ENCODE results near the gene STX16.

STX16 gene

DNA sequence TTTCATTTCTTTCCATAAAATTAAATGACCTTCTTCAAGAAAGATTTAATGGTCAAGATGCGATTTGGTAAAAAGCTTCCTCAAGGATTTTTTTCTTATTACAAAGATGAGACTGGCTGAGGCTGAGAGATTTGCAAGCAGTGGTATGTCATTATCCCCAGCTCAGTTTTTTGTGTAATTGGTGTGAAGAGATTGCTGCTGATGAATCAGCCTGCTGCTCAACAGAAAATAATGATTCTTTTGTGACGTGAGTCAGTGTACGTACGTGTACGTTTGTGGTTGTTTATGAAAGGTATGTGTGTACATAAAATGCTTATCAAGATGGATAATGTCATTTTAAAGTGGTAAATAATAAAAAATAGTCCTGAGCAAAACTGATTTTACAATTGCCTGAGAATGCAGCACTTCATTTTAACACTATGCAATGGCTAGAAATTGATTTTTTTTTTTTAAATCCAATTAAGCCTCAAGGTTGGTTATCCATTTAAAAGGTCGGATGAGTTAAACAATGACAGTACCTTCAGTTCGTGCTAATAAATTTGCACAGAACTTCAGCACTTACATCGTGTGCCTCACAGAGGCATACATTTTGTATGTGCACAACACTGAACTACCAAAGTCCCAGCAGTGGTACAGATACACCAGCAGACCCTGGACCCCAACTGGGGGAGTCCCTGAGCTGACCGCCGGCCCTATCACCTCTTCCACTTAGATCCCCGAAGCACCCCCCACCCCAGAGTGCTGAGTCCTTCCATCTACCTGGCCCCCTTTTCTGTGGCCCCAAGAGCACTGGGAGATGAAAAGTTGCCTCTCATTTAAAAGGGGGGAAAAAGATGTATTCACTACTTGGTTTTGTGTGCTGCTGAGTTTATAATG lies 31.8 kb downstream of the STX16 start:
- no peak for DNase-seq

DNA sequence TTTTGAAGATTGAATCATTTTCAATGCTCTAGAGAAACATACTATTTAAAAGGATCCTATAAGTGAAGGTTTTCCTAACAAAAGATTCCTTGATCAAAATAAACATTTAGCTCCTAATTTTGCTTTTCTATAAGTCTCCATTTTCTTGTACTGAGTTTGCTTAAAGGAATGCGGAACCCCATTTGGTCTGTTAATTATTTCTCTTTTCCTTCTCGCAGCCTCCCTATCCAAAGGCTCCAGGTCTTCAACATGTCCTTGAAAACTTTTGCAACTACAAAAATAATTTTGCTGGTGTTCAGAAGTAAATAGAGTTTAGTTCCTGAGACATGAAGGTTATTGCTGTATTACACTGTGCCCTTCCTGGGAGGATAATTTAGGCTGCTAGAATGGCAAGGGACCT lies 33.2 kb downstream of the STX16 start:
- DNase-seq: no peak

DNA sequence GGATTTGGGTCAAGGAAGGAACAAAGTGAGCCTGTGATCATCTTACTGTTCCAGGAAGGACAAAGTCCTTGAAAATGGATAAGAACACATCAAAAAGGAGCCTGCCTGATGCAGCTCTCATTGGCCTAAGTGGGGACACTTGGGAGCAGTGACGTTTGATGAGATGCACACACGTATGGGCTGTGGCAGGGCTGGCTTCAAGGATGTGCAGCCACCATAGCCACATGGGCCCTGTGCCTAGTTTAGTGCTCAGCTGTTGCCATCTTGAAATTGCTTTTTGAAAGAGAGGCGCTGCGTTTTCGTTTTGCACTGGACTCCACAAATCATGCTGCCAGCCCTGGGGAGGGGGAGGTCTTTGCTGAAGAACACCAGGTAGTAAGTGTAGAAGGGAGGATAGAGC lies 34.9 kb downstream of the STX16 start:
- no peak for DNase-seq

DNA sequence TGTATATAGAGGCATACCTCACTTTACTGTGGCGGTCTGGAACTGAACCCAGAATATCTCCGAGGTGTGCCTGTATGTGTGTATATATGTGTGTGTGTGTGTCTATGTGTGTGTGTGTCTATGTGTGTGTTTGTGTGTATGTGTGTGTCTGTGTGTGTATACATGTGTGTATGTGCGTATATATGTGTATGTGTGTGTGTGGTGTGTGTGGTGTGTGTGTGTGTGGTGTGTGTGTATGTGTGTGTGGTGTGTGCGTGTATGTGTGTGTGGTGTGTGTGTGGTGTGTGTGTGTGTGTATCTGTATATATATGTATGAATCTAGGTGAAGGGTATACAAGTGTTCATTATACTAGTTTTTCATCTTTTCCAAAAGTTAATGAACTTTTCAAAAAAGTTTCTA lies 37.3 kb downstream of the STX16 start:
- DNase-seq: no peak

DNA sequence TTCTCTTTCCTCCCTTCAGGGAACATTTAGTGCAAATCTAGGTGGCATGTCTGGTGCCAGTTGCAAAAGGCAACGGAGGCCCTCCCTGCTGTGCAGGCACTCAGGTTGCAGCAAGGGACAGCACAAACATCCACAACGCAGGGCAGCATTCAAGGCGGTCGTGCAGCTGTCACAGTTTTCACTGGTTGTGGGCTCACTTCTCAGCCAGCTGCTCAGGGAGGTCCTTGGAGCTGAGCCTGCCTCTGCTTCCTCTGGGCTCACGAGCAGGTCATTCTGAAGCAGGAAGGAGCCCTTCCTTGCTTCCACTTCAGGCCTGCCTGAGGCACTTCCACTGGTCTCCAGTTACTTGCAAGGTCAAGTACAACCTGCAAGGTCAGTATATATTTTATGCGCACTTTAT lies 37.8 kb downstream of the STX16 start:
- DNase-seq: no peak

DNA sequence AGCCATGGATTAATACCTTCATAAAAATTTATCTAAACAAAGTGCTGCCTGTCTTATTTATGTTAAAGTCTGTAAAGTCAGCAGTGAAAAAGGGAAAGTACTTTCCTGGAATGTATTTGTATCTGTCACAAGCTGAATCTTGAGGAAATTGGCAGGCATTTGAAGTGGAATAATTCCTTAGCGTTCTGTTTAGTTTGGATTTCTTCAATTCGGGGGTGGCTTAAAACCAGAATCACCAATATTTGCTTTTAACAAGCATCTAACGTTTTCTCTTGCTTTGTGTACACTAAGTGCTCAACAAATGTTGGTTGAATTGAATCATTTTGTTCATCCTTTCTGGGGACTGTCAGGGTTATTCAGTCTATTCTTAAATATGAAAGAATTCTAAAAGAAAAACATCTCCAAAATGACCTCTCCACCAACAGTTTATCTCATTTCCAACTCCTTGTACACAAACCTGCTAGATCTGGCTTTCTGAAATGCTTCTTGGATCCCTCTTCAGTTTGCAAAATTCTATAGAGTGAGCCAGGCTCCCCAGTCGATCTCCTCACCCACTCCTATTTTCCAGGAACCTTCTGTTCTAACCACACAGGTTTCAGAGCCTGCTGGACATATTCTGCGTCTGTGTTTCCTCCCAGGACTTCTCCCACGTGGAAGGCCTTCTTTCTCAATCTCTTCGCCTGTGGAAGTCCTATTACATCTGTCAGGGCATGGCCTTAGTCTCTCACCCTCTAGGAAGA lies 39.5 kb downstream of the STX16 start:
- no peak for DNase-seq

DNA sequence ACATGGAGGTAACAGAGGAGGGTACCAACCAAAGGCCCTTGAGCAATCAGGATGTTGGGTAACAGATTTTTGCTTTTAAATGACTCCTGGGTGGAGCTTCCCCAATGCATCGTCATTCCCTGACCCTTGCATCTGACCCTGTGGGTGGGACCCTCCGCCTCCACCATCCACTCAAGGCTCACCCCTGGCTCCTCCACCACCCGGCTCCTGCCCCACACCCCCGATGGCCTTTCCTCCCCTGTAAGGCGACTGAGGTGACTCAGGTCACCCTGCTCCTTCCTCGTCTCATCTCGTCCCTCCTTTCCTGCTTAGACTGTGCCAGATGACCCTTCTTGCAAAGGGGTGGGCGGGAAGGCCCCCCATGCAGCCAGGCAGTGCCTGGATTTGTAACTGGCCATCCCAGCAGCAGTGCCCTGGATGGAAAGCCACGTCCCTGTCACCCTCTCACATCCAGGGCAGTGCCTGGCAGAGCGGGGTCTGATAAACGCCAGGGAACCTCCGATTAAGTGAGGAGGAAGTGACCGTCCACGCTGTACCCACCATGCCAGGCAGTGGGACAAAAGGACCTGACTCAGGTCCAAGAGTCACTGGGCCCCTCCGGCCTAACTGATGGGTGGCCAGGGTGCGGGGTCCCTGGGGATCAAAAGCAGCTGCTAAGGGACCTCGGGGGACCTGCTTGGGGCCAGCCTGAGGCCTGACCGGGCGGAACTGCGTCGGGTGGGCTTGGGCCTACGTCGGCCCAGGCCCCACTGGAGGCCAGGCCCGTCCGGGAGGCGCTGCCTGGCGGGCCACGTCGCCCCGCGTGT lies 40.9 kb downstream of the STX16 start:
- DNase-seq: no peak

DNA sequence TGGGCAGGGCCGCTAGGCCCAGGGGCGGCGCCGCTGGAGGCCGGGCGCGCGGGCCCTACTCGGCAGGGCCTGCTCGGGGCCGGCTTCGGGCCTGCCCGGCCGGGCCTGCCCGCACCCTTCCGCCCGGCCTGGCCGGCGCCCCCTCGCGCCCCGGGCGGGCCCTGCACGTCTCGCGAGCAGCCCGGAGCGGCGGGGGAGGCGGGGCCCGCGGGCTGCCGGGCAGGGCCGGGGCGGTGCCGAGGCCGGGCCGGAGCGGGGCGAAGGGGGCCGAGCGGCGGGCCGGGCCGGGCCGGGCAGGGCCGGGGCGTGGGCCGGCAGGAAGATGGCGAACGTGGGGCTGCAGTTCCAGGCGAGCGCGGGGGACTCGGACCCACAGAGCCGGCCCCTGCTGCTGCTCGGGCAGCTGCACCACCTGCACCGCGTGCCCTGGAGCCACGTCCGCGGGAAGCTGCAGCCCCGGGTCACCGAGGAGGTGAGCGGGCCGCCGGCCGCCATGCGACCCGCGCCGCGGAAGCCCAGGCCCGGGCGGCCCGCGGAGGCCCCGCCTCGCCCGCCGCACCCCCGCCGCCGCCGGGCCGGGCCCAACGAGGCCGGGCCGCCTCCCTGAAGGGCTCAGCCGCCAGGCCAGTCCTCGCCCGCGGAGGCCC lies 41.6 kb downstream of the STX16 start, which contains the start of gene NPEPL1:
Gene NPEPL1, plus strand, starts transcription at position 222 of the 647 bp plus-strand sequence. Its CDS starts 101 bp downstream, at position 323.
- DNase-seq: no peak

DNA sequence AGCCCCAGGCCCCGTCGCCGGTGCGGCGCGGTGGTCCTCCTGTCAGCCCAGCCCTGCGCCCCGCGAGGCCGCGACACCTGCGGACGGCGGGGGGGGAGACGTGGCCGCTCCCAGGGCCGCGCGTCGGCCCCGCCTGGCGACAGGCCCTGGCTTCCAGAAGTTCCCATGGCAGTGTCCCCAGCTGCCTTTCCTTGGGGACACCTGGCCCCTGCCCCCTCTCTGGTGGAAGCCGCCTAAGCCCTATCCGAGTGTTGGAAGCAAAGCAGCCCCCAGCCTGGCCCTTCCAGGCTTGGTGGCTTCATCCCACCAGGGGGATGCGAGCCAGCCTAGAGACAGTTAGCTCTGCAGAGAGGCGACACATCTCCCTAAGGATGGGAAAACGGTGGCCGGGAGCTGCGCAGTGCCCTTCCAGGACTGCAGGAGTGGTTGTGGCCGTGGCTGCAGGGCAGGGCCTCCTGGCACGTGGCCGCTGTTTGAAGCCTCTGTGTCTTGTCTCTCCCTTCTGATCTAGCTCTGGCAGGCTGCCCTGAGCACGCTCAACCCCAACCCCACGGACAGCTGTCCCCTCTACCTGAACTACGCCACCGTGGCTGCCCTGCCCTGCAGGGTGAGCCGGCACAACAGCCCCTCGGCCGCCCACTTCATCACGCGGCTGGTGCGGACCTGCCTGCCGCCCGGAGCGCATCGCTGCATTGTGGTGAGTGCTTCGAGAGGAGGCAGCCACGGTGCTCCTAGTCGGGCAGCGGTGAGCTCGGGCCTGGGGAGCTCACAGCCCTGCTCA lies 42.3 kb downstream of the STX16 start:
- no peak for DNase-seq

DNA sequence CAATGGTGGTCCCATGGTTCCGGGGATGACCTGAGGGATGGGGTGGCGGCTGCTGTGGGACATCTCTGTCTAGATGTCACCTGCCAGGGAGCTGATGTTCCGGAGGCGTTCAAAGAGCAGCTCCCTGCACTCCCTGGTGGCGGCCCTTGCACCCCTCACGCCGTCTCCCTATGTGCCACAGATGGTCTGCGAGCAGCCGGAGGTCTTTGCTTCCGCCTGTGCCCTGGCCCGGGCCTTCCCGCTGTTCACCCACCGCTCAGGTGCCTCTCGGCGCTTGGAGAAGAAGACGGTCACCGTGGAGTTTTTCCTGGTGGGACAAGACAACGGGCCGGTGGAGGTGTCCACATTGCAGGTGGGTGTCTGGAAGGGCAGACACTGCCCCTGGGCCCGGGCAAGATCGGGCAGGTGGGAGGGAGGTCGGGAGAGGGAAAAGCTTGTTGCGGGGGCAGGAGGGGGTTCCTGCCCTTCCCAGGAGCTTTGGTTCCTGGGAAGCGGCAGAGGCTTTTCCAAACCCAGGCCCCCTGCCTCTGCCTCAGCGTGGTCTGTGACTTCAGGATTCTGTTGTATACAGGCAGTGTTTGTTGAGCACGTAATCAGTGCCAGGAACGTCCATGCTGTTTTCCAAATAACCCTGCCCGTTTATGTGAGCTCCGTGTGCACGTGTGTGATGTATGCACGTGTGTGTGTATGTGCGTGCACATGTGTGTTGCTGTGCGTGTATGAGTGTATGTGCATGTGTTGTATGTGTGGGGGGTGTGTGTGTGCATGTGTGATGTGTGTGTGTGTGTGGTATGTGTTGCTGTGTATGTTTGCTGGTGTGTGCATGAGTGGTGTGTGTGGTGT lies 43.4 kb downstream of the STX16 start:
- DNase-seq: no peak

DNA sequence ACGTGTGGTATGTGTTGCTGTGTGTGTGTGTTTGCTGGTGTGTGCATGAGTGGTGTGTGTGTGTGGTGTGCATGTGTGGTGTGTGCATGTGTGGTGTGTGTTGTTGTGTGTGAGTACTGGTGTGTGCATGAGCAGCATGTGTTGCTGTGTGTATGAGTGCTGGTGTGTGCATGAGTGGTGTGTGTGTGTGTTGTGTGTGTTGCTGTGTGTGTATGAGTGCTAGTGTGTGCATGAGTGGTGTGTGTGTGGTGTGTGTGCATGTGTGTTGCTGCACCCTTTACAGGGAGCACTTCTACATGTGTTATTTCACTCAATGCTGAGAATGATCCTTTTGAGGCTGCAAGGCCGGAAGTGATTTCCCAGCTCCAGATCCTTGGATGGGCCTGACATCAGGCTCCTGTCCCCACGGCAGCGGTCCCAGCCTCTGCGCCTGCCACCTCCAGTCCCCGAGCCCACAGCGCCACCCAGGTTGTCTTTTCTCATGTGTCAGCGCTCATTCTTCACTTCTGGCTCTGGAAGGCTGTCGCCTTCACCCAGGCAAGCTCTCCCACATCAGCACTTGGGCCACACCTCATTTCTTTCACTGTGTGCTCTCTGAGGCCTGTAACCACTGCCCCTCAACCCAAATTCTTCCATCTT lies 44.1 kb downstream of the STX16 start:
- DNase-seq: no peak

DNA sequence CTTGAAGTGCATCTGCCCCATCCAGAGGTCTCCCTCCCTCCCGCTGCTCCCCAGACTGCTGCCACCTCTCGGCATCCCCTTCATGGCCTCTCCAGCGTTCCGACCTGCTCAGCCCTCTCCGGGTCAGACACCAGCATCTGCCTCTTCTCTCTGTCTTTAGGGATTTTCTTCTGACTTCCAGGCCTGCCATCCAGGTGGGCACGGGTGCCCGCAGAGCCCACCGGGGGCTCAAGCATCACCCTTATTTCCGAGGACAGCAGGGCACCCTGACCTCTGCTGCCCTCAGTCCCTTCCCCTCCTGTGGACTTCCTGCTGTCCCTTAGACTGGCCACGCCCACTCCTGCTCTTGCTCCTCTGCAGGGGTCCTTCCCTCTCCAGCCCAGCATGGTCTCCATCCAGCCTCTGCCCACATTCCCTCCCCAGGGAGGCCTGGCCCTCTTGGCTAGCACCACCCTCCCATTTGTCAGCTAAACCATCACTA lies 44.9 kb downstream of the STX16 start:
- no peak for DNase-seq

DNA sequence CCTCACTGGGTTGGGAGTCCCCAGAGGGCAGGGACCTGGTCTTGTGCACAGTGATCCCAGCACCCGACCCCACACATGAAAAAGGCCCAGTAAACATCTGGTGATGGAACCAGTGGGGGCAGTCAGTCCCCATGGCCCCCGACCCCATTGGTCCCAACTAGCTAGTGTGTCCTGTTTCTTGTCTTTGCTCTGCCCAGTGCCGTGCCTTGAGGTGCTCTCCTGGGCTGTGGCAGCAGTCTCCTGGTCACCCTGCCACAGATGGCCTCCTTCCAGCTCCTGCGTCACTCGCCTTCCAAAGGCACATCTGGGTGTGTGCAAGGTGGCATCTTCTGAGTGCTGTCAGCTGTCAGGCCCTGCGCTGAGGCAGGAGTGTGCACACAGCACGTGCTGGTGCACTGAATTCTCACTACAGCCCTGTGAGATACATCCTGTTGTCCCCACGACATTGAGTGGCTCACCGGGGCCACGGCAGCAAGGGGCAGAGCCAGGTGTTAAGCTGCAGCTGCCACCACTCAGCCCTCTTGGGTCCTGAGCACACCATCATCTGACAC lies 45.4 kb downstream of the STX16 start:
- no peak for DNase-seq

DNA sequence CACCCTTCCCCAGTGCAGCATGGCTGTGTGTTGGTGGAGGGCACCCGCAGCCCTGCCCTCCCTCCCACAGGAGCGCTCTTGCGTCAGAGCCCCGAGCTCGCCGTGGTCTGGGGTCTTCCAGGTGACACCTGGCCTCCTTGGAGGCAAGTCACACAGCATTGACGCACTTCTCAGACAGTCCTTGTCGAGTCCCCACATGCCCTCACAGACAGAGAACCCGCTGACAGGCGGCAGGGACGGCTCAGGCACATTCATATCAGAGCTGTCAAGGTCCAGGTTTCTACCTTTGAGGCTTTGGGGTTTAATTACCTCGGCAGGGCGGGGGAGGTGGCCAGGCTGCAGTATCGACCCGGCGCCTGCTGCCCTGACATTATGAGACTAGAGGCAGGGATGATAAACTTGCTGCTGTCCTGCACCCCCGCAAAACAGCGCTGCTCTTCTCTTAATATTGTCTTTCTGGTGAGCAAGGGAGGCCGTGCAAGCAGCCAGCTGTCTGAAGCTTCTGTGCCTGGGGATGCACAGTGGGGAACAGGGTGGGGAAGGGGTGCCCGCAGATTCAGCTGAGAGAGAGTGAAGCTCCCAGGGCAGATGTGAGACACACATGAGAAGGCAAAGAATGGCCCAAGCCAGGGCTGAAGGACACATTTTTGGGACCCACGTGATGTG lies 46.3 kb downstream of the STX16 start:
- DNase-seq: no peak

DNA sequence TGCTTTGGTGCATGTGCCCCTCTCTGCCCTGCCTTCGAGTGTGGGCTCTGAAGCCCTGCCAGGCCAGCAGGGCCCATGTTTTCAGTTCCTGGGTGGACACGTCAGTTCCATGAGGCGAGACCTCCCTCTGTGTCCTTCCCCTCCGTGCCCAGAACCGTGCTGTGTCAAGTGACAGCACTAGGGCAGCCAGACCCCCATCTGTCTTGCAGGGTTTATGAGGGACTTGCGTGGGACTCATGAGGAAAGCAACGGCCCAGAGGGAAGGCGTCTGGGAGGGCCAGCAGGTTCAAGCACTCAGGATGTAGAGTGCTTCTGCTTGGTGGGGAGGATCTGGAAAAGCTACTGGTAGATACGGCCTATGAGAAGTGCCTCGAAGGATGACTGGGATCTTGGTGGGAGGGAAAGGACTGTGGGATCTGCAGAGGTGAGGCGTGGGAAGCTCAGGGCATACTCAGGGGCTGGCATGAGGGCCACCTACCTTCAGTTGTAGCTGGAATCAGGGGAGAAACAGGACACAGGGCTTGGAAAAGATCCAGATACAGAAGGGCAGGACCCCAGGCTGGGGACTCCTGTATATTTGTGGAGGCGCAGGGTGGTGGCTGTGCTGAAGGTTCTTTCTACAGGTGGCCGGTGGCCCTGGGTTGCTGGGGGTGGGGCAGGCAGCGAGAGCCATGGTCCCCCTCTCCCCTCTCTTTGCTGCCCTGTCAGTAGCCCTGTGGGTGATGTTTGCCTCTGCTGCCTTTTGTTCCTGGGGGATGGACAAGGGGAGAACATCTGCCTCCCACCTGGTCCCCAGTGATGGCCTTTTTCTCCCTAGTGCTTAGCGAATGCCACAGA lies 47.0 kb downstream of the STX16 start:
- no peak for DNase-seq

DNA sequence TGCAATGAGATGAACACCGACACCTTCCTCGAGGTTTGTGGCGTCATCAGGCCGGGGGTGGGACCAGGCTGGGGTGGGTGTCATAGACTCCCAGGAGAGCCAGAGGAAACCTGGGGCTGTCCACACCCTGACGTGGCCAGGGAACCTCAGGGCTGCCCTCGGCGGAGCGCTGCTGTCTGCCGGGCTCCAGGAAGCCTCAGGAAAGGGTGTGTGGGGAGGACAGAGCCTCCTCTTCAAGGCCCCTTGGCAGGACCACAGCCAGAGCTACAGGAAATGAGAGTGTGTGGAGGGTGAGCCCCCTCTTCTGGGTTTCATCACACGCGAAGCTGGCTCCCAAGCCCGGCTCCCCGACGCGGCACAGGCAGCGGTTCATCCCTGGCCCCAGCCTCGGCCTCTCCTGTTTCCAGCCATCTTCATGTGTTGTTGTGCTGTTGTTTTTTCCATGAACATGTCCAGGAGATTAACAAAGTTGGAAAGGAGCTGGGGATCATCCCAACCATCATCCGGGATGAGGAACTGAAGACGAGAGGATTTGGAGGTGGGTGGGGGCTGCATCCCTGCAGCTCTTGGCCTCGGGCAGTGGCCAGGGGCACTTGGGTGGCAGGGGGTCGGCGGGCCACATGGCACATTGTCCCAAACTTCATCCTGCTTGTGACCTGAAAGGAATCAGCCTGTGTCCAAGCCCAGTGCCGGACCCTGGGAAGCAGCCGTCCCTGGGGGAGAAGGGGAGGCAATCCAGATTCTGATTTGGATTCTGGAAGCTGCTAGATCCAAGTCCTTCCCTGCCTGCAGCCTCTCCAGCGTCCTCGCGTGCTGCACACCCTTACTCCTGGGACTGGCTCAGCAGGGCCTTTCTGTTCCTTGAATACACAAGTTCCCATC lies 47.9 kb downstream of the STX16 start:
- DNase-seq: no peak

DNA sequence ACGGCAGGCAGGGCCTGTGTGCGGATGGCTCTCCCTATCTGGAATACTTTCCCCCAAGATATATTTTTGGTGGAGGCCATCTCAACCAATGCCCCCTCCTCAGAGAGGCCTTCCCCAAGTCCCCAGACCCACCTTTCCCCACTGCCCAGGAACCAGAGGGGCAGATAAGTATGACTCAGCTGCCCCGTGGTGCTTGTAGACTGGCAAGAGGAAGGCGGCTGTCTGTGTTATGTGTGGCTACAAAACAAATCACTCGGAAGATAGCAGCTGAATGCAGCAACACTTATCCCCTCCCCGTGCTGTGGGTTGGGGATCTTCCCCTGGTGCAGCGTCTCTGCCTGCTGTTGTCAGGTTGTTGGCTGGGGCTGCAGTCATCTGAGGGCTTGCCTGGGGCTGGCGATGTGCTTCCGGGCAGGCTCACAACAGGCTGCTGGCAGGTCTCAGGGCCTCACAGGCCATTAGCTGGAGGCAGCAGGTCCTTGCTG lies 48.6 kb downstream of the STX16 start:
- no peak for DNase-seq

Measured in GDM1 (cell line).